Stimulated activated CD8-positive, alpha-beta memory T cell treated with anti-CD3 and anti-CD28 coated beads, Interleukin-15, amount 100 ng/mL, for 4 hours (primary cell): ENCODE data around the gene GNAZ.
"Not testable (repeated sequence)": the region's sequence is repeated elsewhere in the genome, so short reads cannot be mapped to it uniquely, and the experiment has no call there.

Experiments
- DNase-seq, 2 donors: peaks; one replicate each; pipeline ENCODE4 v3.0.0-alpha.2; 2020; ENCODE audit warnings: low read depth in 2 of 2

The GNAZ gene

GRCh38 chr22:23070418-23071229 is at the start of gene GNAZ:
TSS of gene GNAZ (plus strand) at chr22:23070519. CDS start at chr22:23095696, 25,177 bp downstream.
- no peak for DNase-seq

- DNase-seq = no peak
These were observed 49.5 kb upstream of the GNAZ start for GRCh38 chr22:23020659-23021293.

GRCh38 chr22:23021660-23022353 is 48.5 kb upstream of the GNAZ start:
- DNase-seq = not testable (repeated sequence)

GRCh38 chr22:23023294-23023693 is 47.0 kb upstream of the GNAZ start:
- no peak for DNase-seq

DNA sequence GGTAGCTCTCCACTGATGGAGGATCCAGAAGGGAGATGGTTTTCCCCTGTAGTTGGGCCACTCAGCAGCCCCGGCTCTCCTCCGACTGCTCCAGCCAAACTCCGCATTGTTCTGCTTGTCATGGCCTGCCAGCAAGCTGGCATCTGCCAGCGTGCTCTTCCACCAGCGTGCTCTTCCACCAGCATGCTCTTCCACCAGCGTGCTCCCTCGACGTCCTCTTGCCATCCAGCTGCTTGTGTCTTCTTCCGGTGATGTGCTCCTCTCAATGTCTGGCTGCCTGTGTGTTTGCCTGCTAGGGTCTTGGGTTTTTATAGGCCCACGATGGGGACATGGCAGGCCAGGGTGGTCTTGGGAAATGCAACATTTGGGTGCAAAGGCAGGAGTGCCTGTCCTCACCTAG is 43.5 kb upstream of the GNAZ start:
- DNase-seq = no peak

GRCh38 chr22:23027849-23028248 is 42.5 kb upstream of the GNAZ start:
- DNase-seq = not testable (repeated sequence)

- no peak for DNase-seq
These were observed 40.6 kb upstream of the GNAZ start for GRCh38 chr22:23029521-23030228.

GRCh38 chr22:23031381-23031780 is 38.9 kb upstream of the GNAZ start:
- DNase-seq = no peak

DNA sequence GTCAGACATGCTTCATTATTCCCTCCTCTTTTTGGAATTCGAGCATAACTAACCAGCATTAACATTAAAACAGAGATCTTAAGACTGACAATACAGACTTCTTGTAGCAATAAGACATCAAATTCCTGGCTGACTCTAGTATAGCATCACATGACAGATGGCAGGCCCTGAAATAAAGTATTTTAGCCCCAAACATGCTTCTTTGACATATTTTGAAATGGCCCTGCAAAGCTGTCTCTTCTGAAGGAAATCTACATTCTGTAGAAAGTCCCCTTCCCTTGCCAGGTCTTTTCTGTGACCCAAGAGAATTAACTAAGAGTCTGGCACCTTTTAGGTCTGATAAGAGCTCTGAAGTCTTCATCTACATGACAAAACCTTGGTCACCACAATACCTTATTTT is 38.5 kb upstream of the GNAZ start:
- no peak for DNase-seq

- DNase-seq = no peak
These were observed 37.7 kb upstream of the GNAZ start for GRCh38 chr22:23032658-23033057.

DNA sequence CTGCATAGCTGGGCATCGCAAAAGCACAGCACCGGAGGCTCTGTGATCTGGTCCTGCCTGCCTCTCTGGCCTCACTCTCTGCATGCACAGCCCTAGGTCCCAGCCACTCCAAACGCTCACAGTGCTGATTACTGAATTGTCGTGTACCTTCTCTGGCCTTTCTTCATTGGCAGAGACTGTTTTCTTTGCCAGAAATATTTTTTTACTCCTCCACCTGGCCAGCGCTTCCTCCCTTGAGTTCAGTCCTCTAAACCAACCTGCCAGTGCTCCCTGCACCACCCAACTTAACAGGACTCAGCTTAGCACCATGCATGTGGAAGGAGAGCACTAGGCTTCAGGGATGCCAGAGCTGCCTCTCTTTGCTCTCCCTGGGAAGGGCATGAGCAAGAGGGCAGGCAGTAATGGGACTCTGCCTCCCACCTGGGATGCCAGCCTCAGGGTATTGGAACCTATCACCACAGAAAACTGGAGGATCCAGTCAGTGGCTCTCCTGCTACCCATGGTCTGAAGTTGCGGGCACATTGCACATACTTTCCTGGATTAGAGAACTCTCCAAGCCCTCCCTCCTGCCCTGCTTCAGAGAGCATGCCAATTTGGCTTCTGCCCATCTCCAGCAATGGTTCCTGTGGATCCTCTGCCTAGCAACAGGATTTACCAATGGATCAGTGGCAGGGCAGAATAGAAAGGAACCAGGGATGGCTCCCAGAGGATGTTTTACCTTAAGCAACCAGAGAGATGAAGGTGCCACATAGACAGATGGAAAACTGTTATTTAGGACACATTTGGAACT is 37.0 kb upstream of the GNAZ start:
- DNase-seq = no peak

GRCh38 chr22:23034621-23035556 is 35.4 kb upstream of the GNAZ start:
- no peak for DNase-seq

DNA sequence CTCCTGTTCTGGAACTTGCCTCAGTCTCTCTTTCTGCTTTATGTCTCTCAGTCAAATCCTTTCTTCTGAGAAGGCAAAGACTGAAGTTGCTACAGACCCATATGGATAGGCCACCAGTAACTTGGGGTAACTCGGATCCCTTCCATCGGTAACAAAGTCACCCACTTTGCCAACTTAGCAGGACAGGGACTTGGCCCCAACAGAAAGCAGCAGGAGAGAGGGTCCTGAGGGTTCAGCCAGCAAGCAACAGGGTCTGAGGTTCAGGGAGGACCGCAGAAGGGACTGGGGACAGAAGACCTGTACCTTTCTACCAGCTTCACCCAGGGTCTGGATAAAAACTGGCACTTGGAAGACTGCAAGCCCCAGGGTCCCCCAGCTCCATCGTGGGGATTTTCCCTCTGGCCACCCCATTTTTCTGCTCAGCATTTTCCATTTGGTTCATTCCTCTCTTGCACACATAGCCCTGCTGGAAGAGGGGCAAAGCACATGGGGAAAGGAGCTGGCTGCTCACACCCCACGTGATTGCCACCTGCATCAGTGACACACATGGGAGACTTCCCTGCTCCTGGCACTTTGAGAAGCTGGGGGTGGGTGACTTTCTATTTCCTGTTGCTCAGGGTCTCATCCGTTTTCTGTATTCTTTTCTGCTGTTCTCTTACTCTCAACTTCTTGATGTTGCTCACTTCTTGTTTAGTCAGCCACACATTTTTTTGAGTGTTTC is 34.6 kb upstream of the GNAZ start:
- DNase-seq = no peak

- DNase-seq = no peak
These were observed 33.5 kb upstream of the GNAZ start for GRCh38 chr22:23036684-23037428.

DNA sequence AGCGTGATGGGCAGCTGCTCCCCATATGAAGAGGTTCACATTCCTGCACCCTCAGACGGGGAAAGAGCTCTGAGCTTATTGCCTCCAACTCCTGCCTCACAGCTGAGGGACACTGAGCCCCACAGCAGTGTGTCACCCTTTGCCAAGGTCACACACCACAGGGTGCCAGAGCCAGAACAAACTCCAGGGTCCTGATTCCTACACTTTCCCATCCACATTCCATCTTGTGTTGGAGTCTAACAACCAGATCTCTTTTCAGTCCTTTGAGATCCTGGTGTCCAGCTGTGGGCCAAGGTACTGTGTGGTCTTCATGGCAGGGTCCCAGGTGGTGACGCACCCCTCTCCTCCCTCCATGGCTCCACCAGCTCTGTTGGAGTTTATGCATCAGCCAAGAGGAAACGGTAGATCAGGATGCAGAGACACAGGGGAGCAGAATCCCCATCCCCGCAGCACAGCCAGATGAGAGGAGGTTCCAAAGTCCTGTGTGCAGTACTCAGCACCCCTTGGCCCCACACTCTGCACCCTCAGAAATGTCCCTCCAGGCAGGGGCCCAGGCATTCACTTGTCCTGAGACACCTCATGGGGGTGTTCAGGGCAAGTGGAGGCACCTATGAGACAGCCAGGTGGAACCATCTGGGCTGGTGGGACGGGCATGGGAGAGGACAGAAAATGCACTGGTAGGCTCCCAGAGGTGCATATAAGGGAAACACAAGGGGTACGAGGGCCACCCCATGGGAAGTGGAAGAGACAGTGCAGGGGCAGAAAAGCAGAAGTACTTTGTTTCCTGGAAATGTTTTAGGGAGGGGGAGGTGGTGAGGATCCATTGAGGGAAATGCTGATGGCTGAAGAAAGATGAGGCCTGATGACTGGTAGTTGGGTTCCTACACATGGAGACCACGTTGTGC is 32.6 kb upstream of the GNAZ start:
- DNase-seq = no peak

GRCh38 chr22:23038334-23038642 is 32.0 kb upstream of the GNAZ start:
- DNase-seq = no peak

DNA sequence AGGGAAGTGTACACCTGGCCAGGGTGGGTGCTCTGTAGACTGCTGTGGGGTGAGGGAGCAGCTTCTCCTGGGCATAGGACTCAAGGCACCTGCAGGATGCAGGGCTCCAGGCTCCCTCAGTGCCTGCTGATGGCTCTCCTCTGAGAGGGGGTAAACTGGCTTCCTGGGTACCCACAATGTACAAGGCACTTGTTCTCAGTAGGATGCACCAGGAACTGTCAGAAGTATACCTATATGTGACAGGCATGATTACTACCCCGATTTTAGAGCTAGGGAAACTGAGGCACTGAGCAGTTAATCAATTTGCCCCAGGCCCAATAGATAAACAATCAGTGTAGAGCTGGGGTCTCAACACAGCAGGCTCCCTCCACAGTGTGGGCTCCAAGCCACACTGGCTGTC is 31.4 kb upstream of the GNAZ start:
- no peak for DNase-seq

DNA sequence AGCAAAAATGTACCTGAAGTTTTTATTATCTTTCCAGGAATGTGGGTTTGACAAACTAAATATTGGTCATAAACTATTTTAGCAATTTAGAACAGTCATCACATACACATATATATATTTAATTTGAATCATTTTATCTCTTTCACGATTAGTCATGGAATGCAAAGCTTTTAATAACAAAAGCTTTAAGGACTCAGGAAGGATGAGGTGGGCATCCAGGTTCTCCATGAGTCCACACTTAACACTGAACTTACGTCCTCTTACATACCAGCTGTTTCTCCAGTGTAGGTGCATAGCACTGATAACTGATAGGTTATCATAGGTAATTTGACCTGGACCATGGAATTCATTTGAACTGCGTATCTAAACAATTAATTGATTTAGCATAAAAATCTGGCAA is 28.1 kb upstream of the GNAZ start:
- no peak for DNase-seq
